NB4 (cell line): Measurements from ENCODE around the gene RBM27.
A peak's percentile ranks its signal among the peaks of the same experiment; 100 is the strongest.
"Not testable (repeated sequence)": the region's sequence is repeated elsewhere in the genome, so short reads cannot be mapped to it uniquely, and the experiment has no call there.

ENCODE experiments used
- DNase-seq: peaks from one replicate; pipeline ENCODE4 v3.0.0; 2010; ENCODE audit warnings: low read depth
- H3K4me3 ChIP-seq: one replicate; pipeline ENCODE4 v1.5.1; 2011; ENCODE audit warnings: mild to moderate bottlenecking, low read depth, low read length, moderate library complexity
- CTCF ChIP-seq: IDR thresholded peaks from one replicate; pipeline ENCODE4 v1.5.1; 2012; ENCODE audit warnings: low read depth, low read length
- MAX ChIP-seq: IDR thresholded peaks from 2 replicates; pipeline ENCODE4 v1.6.1; 2011; ENCODE audit warnings: low read depth, low read length
- MYC ChIP-seq: IDR thresholded peaks from 2 replicates; pipeline ENCODE4 v1.6.1; 2011; ENCODE audit warnings: low read depth, low read length
- POLR2A ChIP-seq: IDR thresholded peaks from 2 replicates; pipeline ENCODE4 v1.6.1; 2011; ENCODE audit warnings: mild to moderate bottlenecking; ENCODE audit not compliant: insufficient read length; ENCODE audit errors: extremely low read depth

RBM27 gene

GRCh38 chr5:146169076-146169475, 34.3 kb upstream of the RBM27 start:
- DNase-seq, result no peak
- TF ChIP-seq MAX (no peak), MYC (no peak), CTCF (no peak), POLR2A (no peak)
- H3K4me3 ChIP-seq, result no peak overlapping the region

- not testable (repeated sequence) for H3K4me3 ChIP-seq, DNase-seq
Measured at GRCh38 chr5:146173049-146173448, 30.4 kb upstream of the RBM27 start.

GRCh38 chr5:146173597-146173996, 29.8 kb upstream of the RBM27 start:
- no peak for DNase-seq
- TF ChIP-seq POLR2A (no peak), CTCF (no peak), MYC (no peak), MAX (no peak)
- no peak overlapping the region for H3K4me3 ChIP-seq

- no peak for TF ChIP-seq POLR2A
- TF ChIP-seq CTCF, result no peak
- TF ChIP-seq MYC, result no peak
- TF ChIP-seq MAX, result no peak
- no peak overlapping the region for H3K4me3 ChIP-seq
- DNase-seq, result no peak
Measured at GRCh38 chr5:146176805-146177204, 26.6 kb upstream of the RBM27 start.

- peak; percentile 22 for DNase-seq
- peak overlapping the region; percentile 87 for H3K4me3 ChIP-seq
- TF ChIP-seq MAX, result no peak
- TF ChIP-seq MYC, result no peak
- no peak for TF ChIP-seq POLR2A
- TF ChIP-seq CTCF, result no peak
Measured at GRCh38 chr5:146179696-146180095, 23.7 kb upstream of the RBM27 start.

GRCh38 chr5:146183403-146183802, 20.0 kb upstream of the RBM27 start:
- not testable (repeated sequence) for DNase-seq
- peak overlapping the region; percentile 90 for H3K4me3 ChIP-seq

GRCh38 chr5:146185161-146185560, 18.2 kb upstream of the RBM27 start:
- peak; percentile 30 for DNase-seq
- TF ChIP-seq MYC, result no peak
- TF ChIP-seq CTCF, result no peak
- TF ChIP-seq POLR2A, result no peak
- no peak for TF ChIP-seq MAX
- H3K4me3 ChIP-seq, result no peak overlapping the region
